ENCODE results near the gene RUNX3. TPM values are rescaled to one million over a fixed set of nuclear protein-coding genes. Genes with fewer than 3 reads are reported as not detected.

Gene RUNX3
- polyA plus RNA-seq, 1 of the 3 experiments (the other 2 are of a cell fraction), result not detected

DNA sequence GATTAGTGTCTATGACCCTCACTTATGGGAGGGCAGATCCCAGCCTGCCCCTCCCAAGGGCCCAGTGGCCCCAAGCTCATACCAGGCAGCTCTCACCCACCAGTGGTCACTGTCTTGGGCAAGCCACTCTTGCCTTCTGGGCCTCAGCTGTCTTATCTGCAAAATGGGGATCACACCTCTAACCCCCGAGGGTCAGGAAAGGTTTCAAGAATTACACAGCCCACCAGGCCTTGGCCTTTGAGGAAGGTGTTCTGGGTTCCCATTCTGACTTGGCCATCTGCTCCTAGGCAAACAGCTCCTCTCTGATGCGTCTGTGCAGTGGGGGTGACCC, 16.8 kb downstream of the RUNX3 start:
- POLR2A ChIA-PET, result no interaction called here

GRCh38 chr1:24912376-24913273, 17.5 kb downstream of the RUNX3 start:
- 77% methylated on average over 9 of the region's 13 CpGs for WGBS (ENCODE audit: low lambda C conversion rate)
- POLR2A ChIA-PET, result no interaction called here
- no peak overlapping the region for H3K4me2 ChIP-seq
- TF ChIP-seq GABPA (IDR thresholded peaks at IDR 0.05; ENCODE audit: low read depth) (no peak), CHD2 (IDR thresholded peaks at IDR 0.05; ENCODE audit: low read length, partially characterized antibody) (no peak), FOXM1 (IDR thresholded peaks at IDR 0.05; ENCODE audit: low read depth) (no peak), TAF1 (IDR thresholded peaks at IDR 0.05; ENCODE audit: borderline replicate concordance, low read depth, low read length) (no peak), PBX3 (IDR thresholded peaks at IDR 0.05) (no peak), USF2 (IDR thresholded peaks at IDR 0.05; ENCODE audit: borderline replicate concordance, low read depth, low read length) (no peak), SIN3A (IDR thresholded peaks at IDR 0.05; ENCODE audit: borderline replicate concordance, low read depth, low read length) (no peak), FOSL2 (IDR thresholded peaks at IDR 0.05; ENCODE audit: borderline replicate concordance, low read depth) (no peak), RAD21 (IDR thresholded peaks at IDR 0.05; ENCODE audit: low read length) (no peak)
- TF ChIP-seq, protein P1, sequence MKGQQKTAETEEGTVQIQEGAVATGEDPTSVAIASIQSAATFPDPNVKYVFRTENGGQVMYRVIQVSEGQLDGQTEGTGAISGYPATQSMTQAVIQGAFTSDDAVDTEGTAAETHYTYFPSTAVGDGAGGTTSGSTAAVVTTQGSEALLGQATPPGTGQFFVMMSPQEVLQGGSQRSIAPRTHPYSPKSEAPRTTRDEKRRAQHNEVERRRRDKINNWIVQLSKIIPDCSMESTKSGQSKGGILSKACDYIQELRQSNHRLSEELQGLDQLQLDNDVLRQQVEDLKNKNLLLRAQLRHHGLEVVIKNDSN (IDR thresholded peaks at IDR 0.05; ENCODE audit: borderline replicate concordance, low read depth), result no peak

More for the DNA sequence above, 16.8 kb downstream of the RUNX3 start:
- Histone ChIP-seq H2AFZ (ENCODE audit: low read depth) (no peak overlapping the region), H3K4me3 (ENCODE audit: low read depth in 2 of 2, low read length in 1 of 2) (no peak overlapping the region), H3K79me2 (ENCODE audit: insufficient read depth) (no peaks in the 10 kb centered on the region), H3K27ac (ENCODE audit: low read depth in 2 of 2, low read length in 1 of 2) (peak overlapping the region in 1 of 2 experiments; percentile 74; a peak in 1 of 4 replicates), H4K20me1 (ENCODE audit: insufficient read depth) (no peaks in the 10 kb centered on the region), H3F3A (replicated peaks; ENCODE audit: insufficient read depth) (no peaks in the 10 kb centered on the region), H3K4me2 (no peak overlapping the region), H3K9me2 (no peaks in the 10 kb centered on the region), H3K4me1 (ENCODE audit: control insufficient read depth in 1 of 2, insufficient read depth in 2 of 2, low read depth in 1 of 2, low read length in 1 of 2) (peaks cover 0 to 30% of the 10 kb centered on the region in 2 experiments; a peak in 1 of 4 replicates), H3K36me3 (replicated peaks in 1 of 2; ENCODE audit: control insufficient read depth in 1 of 2, insufficient read depth in 2 of 2, low read length in 1 of 2) (no peaks in the 10 kb centered on the region), H3K27me3 (ENCODE audit: insufficient read depth) (no peaks in the 10 kb centered on the region), H3K9me3 (no peaks in the 10 kb centered on the region), H3K9ac (no peak overlapping the region)
- DNase-seq, result no peak
- WGBS (ENCODE audit: low lambda C conversion rate), result 100% methylated on average over 2 of the region's 2 CpGs
- CTCF ChIA-PET, result interaction anchor here (0.9 to 3.0 kb wide), 11 partner anchors 14 to 292 kb away, joined by 3 to 29 read pairs (median 4); no protein-coding TSS in a partner anchor
- TF ChIP-seq ELF1 (IDR thresholded peaks at IDR 0.05), result no peak
- TF ChIP-seq MXI1 (IDR thresholded peaks at IDR 0.05; ENCODE audit: low read depth, low read length), result no peak
- no peak for TF ChIP-seq NFIC (IDR thresholded peaks at IDR 0.05; ENCODE audit: borderline replicate concordance)
- TF ChIP-seq, protein P2, sequence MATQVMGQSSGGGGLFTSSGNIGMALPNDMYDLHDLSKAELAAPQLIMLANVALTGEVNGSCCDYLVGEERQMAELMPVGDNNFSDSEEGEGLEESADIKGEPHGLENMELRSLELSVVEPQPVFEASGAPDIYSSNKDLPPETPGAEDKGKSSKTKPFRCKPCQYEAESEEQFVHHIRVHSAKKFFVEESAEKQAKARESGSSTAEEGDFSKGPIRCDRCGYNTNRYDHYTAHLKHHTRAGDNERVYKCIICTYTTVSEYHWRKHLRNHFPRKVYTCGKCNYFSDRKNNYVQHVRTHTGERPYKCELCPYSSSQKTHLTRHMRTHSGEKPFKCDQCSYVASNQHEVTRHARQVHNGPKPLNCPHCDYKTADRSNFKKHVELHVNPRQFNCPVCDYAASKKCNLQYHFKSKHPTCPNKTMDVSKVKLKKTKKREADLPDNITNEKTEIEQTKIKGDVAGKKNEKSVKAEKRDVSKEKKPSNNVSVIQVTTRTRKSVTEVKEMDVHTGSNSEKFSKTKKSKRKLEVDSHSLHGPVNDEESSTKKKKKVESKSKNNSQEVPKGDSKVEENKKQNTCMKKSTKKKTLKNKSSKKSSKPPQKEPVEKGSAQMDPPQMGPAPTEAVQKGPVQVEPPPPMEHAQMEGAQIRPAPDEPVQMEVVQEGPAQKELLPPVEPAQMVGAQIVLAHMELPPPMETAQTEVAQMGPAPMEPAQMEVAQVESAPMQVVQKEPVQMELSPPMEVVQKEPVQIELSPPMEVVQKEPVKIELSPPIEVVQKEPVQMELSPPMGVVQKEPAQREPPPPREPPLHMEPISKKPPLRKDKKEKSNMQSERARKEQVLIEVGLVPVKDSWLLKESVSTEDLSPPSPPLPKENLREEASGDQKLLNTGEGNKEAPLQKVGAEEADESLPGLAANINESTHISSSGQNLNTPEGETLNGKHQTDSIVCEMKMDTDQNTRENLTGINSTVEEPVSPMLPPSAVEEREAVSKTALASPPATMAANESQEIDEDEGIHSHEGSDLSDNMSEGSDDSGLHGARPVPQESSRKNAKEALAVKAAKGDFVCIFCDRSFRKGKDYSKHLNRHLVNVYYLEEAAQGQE (IDR thresholded peaks at IDR 0.05; ENCODE audit: low read depth, low read length), result no peak
- no peak for TF ChIP-seq PBX3 (IDR thresholded peaks at IDR 0.05)
- TF ChIP-seq NRF1 (IDR thresholded peaks at IDR 0.05; ENCODE audit: low read depth, low read length), result no peak
- no peak for TF ChIP-seq RXRA (IDR thresholded peaks at IDR 0.05; ENCODE audit: borderline replicate concordance, low read depth)
- TF ChIP-seq CHD2 (IDR thresholded peaks at IDR 0.05; ENCODE audit: low read length, partially characterized antibody), result no peak

More at GRCh38 chr1:24912376-24913273, 17.5 kb downstream of the RUNX3 start:
- DNase-seq, result peak; percentile 64
- Histone ChIP-seq H3K79me2 (ENCODE audit: insufficient read depth) (no peaks in the 10 kb centered on the region), H3K36me3 (replicated peaks in 1 of 2; ENCODE audit: control insufficient read depth in 1 of 2, insufficient read depth in 2 of 2, low read length in 1 of 2) (no peaks in the 10 kb centered on the region), H3K9me2 (no peaks in the 10 kb centered on the region), H3K27me3 (ENCODE audit: insufficient read depth) (no peaks in the 10 kb centered on the region), H3F3A (replicated peaks; ENCODE audit: insufficient read depth) (no peaks in the 10 kb centered on the region), H3K9me3 (no peaks in the 10 kb centered on the region), H3K4me1 (ENCODE audit: control insufficient read depth in 1 of 2, insufficient read depth in 2 of 2, low read depth in 1 of 2, low read length in 1 of 2) (peaks cover 0 to 30% of the 10 kb centered on the region in 2 experiments; a peak in 1 of 4 replicates), H2AFZ (ENCODE audit: low read depth) (no peak overlapping the region), H3K4me3 (ENCODE audit: low read depth in 2 of 2, low read length in 1 of 2) (no peak overlapping the region), H4K20me1 (ENCODE audit: insufficient read depth) (no peaks in the 10 kb centered on the region), H3K27ac (ENCODE audit: low read depth in 2 of 2, low read length in 1 of 2) (peak overlapping the region in 1 of 2 experiments; percentile 16; a peak in 1 of 4 replicates), H3K9ac (no peak overlapping the region)
- CTCF ChIA-PET, result interaction anchor here (0.6 to 3.0 kb wide), 17 partner anchors 11 to 293 kb away, joined by 3 to 29 read pairs (median 3); no protein-coding TSS in a partner anchor
